22Rv1 (cell line): Measurements from ENCODE around the gene ESM1.

Source experiments
- ZFX ChIP-seq: fragments of 450-650 bp; IDR thresholded peaks from 2 replicates; pipeline ENCODE4 v1.6.1; 2017; ENCODE audit warnings: antibody characterized with exemption, borderline replicate concordance
- TF ChIP-seq, protein P1 (sequence below): fragments of 450-650 bp; IDR thresholded peaks from 2 replicates; pipeline ENCODE4 v1.5.1; 2017; ENCODE audit warnings: mild to moderate bottlenecking

DNA sequence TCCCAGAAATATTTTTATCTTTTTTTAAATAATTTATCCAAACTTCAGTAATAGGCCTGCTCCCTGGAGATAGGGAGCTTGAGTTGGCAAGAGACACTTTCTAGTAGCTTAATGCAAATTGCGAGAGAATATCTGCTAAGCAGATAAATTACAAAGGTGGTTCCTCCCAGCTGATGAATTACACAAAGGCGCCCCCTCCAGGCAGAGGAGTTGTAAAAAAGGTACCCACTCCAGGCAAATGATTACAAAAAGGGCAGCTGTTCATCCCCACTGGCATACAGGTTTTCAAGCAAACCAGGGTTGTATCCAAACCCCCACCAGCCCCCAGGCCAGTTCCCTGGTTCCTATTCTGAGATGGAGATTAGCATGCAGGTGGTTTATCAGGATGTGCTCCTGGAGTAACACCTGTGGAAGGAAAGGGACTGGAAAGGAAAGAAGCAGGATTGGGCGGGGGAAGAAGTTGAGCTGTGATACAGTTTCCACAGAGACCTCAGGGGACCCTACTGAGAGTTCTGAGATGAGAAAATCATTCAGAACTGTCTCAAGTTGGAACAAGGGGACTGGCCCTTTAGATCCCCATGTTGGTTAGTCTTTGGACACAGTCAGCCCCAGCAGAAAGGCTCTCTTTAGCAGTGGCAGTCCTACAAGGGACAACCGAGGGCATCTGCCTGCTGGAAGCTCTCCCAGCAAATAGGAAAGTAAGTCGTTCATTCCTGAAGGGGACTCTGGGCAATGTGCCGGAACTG, 25.5 kb downstream of the ESM1 start:
- TF ChIP-seq, protein P1, sequence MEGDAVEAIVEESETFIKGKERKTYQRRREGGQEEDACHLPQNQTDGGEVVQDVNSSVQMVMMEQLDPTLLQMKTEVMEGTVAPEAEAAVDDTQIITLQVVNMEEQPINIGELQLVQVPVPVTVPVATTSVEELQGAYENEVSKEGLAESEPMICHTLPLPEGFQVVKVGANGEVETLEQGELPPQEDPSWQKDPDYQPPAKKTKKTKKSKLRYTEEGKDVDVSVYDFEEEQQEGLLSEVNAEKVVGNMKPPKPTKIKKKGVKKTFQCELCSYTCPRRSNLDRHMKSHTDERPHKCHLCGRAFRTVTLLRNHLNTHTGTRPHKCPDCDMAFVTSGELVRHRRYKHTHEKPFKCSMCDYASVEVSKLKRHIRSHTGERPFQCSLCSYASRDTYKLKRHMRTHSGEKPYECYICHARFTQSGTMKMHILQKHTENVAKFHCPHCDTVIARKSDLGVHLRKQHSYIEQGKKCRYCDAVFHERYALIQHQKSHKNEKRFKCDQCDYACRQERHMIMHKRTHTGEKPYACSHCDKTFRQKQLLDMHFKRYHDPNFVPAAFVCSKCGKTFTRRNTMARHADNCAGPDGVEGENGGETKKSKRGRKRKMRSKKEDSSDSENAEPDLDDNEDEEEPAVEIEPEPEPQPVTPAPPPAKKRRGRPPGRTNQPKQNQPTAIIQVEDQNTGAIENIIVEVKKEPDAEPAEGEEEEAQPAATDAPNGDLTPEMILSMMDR, result peak; percentile 49
- no peak for TF ChIP-seq ZFX
